Neural cell (in vitro differentiated cells): ENCODE data around the gene MTFR2. TPM values are rescaled to one million over a fixed set of nuclear protein-coding genes. Genes with fewer than 3 reads are reported as not detected.

Experiments used
- H2AFZ ChIP-seq: fragments of 200-600, 300-800 bp; sonication (generic), shearing (Covaris generic); 2 replicates; pipeline ENCODE4 v1.6.0; 2014; ENCODE audit warnings: low read depth, mild to moderate bottlenecking, antibody characterized with exemption, low read length, moderate library complexity
- H3F3A ChIP-seq: fragments of 200-600 bp; shearing (Covaris generic); 2 replicates; pipeline ENCODE4 v1.6.1; 2016; ENCODE audit warnings: mild to moderate bottlenecking, moderate library complexity, mixed read lengths, antibody characterized with exemption, low read length; ENCODE audit not compliant: insufficient read depth, poor library complexity, severe bottlenecking
- H3K27ac ChIP-seq: fragments of 200-600, 300-800 bp; sonication (generic), shearing (Covaris generic); 2 replicates; pipeline ENCODE4 v1.5.1; 2014; ENCODE audit warnings: mild to moderate bottlenecking, low read length, moderate library complexity
- H3K27me3 ChIP-seq: fragments of 300-800, 200-600 bp; sonication (generic), shearing (Covaris generic); 2 replicates; pipeline ENCODE4 v1.6.0; 2014; ENCODE audit warnings: mild to moderate bottlenecking, low read depth, low read length, moderate library complexity; ENCODE audit not compliant: insufficient read depth
- H3K36me3 ChIP-seq: fragments of 300-800, 200-600 bp; sonication (generic), shearing (Covaris generic); 2 replicates; pipeline ENCODE4 v1.5.1; 2014; ENCODE audit warnings: mild to moderate bottlenecking, antibody characterized with exemption, low read length, moderate library complexity; ENCODE audit not compliant: insufficient read depth
- H3K4me2 ChIP-seq: fragments of 300-800, 200-600 bp; sonication (generic), shearing (Covaris generic); 2 replicates; pipeline ENCODE4 v1.6.0; 2014; ENCODE audit warnings: mild to moderate bottlenecking, low read length
- H3K4me3 ChIP-seq: fragments of 300-800, 200-600 bp; sonication (generic), shearing (Covaris generic); 2 replicates; pipeline ENCODE4 v1.5.1; 2014; ENCODE audit warnings: mild to moderate bottlenecking, low read length, moderate library complexity
- H3K79me2 ChIP-seq: fragments of 200-600 bp; shearing (Covaris generic); replicated peaks from 2 replicates; pipeline ENCODE4 v1.6.0; 2014; ENCODE audit warnings: mild to moderate bottlenecking, low read length, moderate library complexity; ENCODE audit not compliant: insufficient read depth
- H3K9ac ChIP-seq: fragments of 300-800, 200-600 bp; sonication (generic), shearing (Covaris generic); 2 replicates; pipeline ENCODE4 v1.6.1; 2016; ENCODE audit warnings: mild to moderate bottlenecking, low read length, mixed read lengths
- H3K9me2 ChIP-seq: fragments of 200-600 bp; shearing (Covaris generic); 2 replicates; pipeline ENCODE4 v1.6.1; 2016; ENCODE audit warnings: mild to moderate bottlenecking, low read length, mixed read lengths; ENCODE audit not compliant: insufficient read depth
- H3K9me3 ChIP-seq: fragments of 200-600, 300-800 bp; sonication (generic), shearing (Covaris generic); 2 replicates; pipeline ENCODE4 v1.6.1; 2016; ENCODE audit warnings: mild to moderate bottlenecking, mixed run types, low read length, moderate library complexity, mixed read lengths
- H4K20me1 ChIP-seq: fragments of 200-600 bp; shearing (Covaris generic); 2 replicates; pipeline ENCODE4 v1.6.1; 2016; ENCODE audit warnings: mild to moderate bottlenecking, mixed run types; ENCODE audit not compliant: insufficient read depth
- CTCF ChIP-seq: fragments of 450-650 bp; IDR thresholded peaks from 2 replicates; pipeline ENCODE4 v1.5.1; 2014; ENCODE audit warnings: antibody characterized with exemption, mild to moderate bottlenecking, moderate library complexity; ENCODE audit not compliant: poor library complexity, severe bottlenecking
- EP300 ChIP-seq: fragments of 450-650 bp; conservative IDR thresholded peaks from 2 replicates; pipeline ENCODE4 v1.6.1; 2014; ENCODE audit warnings: antibody characterized with exemption, mild to moderate bottlenecking, moderate library complexity; ENCODE audit not compliant: poor library complexity, severe bottlenecking
- EZH2 ChIP-seq: fragments of 200-600, 300-800 bp; shearing (Covaris generic), sonication (generic); IDR thresholded peaks from 2 replicates; pipeline ENCODE4 v1.6.1; 2014; ENCODE audit warnings: antibody characterized with exemption, low read length, borderline replicate concordance, mild to moderate bottlenecking; ENCODE audit not compliant: insufficient read depth, poor library complexity, severe bottlenecking
- MXI1 ChIP-seq: fragments of 450-650 bp; conservative IDR thresholded peaks from 2 replicates; pipeline ENCODE4 v1.6.1; 2014; ENCODE audit warnings: antibody characterized with exemption, mild to moderate bottlenecking; ENCODE audit not compliant: poor library complexity, severe bottlenecking
- POLR2AphosphoS5 ChIP-seq: IDR thresholded peaks from 2 replicates; pipeline ENCODE4 v1.6.1; 2012
- RAD21 ChIP-seq: fragments of 450-650 bp; conservative IDR thresholded peaks from 2 replicates; pipeline ENCODE4 v1.6.1; 2014; ENCODE audit warnings: antibody characterized with exemption, mild to moderate bottlenecking, moderate library complexity
- REST ChIP-seq: IDR thresholded peaks from 2 replicates; pipeline ENCODE4 v1.6.1; 2012; ENCODE audit warnings: borderline replicate concordance
- SMC3 ChIP-seq: fragments of 450-650 bp; conservative IDR thresholded peaks from 2 replicates; pipeline ENCODE4 v1.6.1; 2014; ENCODE audit warnings: antibody characterized with exemption, mild to moderate bottlenecking, moderate library complexity; ENCODE audit not compliant: poor library complexity
- TAF1 ChIP-seq: IDR thresholded peaks from 2 replicates; pipeline ENCODE4 v1.6.1; 2012; ENCODE audit warnings: low read depth
- polyA plus RNA-seq: library from polyadenylated mRNA; depleted of rRNA; stranded (reverse); fragments of >200 nt; gene quantifications from 2 replicates; pipeline ENCODE4 v1.2.3, GENCODE V29; 2014

The MTFR2 gene
- polyA plus RNA-seq, 1 donor from 2014 or later, result not detected

GRCh38 chr6:136289327-136289578 lies 39.1 kb upstream of the MTFR2 start:
- no peak for TF ChIP-seq RAD21
- peak; percentile 42 for TF ChIP-seq MXI1
- no peak for TF ChIP-seq TAF1
- TF ChIP-seq POLR2AphosphoS5, result peak; percentile 66
- no peak for TF ChIP-seq EZH2
- TF ChIP-seq SMC3, result no peak
- Histone ChIP-seq H3K36me3 (no peaks in the 10 kb centered on the region), H3K9ac (peak overlapping the region; percentile 100), H3K9me2 (no peaks in the 10 kb centered on the region), H4K20me1 (peaks cover 25% of the 10 kb centered on the region), H3K9me3 (no peaks in the 10 kb centered on the region), H3K27me3 (no peaks in the 10 kb centered on the region), H3K27ac (peak overlapping the region; percentile 100), H3F3A (peaks cover 9% of the 10 kb centered on the region), H3K4me2 (no peak overlapping the region), H2AFZ (peak overlapping the region; percentile 77), H3K79me2 (peaks cover 47% of the 10 kb centered on the region), H3K4me3 (peak overlapping the region; percentile 78)

- H3K9me2 ChIP-seq, result no peaks in the 10 kb centered on the region
- TF ChIP-seq CTCF (peak; percentile 74), MXI1 (peak; percentile 54), TAF1 (no peak), SMC3 (peak; percentile 56), EP300 (no peak), RAD21 (no peak), POLR2AphosphoS5 (peak; percentile 22), EZH2 (no peak), REST (no peak)
- H3K4me2 ChIP-seq, result peak overlapping the region; percentile 47
- H3K27me3 ChIP-seq, result no peaks in the 10 kb centered on the region
- H2AFZ ChIP-seq, result no peak overlapping the region
- peaks cover 9% of the 10 kb centered on the region for H3F3A ChIP-seq
- H3K27ac ChIP-seq, result peak overlapping the region; percentile 100
- H3K4me3 ChIP-seq, result peak overlapping the region; percentile 78
- no peaks in the 10 kb centered on the region for H3K9me3 ChIP-seq
- H4K20me1 ChIP-seq, result peaks cover 25% of the 10 kb centered on the region
- H3K79me2 ChIP-seq, result peaks cover 50% of the 10 kb centered on the region
- H3K9ac ChIP-seq, result peak overlapping the region; percentile 100
- H3K36me3 ChIP-seq, result no peaks in the 10 kb centered on the region
Measured at GRCh38 chr6:136288566-136289326, 38.6 kb upstream of the MTFR2 start.
